A673 (cell line): ENCODE measurements around the gene IGFL2.

ENCODE experiments used
- EZH2 ChIP-seq: fragments of 200-600 bp; sonication (generic); IDR thresholded peaks from 2 replicates; pipeline ENCODE4 v1.6.1; 2017; ENCODE audit warnings: borderline replicate concordance, low read depth, mild to moderate bottlenecking, mixed read lengths, antibody characterized with exemption, low read length; ENCODE audit not compliant: poor library complexity, severe bottlenecking
- TF ChIP-seq, protein P1 (sequence below): fragments of 300-800, 200-600 bp; sonication (generic); conservative IDR thresholded peaks from 2 replicates; pipeline ENCODE4 v1.5.1; 2017; ENCODE audit warnings: low read depth, mild to moderate bottlenecking, antibody characterized with exemption, low read length, moderate library complexity, mixed read lengths

DNA sequence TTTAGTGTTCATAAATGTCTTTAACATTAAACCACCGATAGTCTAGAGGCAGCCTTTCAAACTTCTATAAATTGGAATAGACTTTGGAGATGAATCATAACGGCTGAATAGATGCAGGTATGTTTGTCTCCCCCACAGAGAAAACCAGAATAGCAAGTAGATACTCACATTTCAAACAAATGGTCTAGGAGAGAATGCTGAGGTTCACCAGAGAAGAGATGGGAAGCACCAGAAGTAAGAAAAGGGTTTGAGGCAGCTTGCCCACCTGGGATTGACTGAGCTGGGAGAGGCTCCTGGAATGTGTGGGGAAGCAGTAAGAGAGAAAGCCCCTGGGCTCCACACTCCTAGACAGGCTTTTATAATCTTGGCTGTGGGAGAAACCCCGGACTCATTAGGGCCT is 29.9 kb upstream of the IGFL2 start:
- TF ChIP-seq, protein P1, sequence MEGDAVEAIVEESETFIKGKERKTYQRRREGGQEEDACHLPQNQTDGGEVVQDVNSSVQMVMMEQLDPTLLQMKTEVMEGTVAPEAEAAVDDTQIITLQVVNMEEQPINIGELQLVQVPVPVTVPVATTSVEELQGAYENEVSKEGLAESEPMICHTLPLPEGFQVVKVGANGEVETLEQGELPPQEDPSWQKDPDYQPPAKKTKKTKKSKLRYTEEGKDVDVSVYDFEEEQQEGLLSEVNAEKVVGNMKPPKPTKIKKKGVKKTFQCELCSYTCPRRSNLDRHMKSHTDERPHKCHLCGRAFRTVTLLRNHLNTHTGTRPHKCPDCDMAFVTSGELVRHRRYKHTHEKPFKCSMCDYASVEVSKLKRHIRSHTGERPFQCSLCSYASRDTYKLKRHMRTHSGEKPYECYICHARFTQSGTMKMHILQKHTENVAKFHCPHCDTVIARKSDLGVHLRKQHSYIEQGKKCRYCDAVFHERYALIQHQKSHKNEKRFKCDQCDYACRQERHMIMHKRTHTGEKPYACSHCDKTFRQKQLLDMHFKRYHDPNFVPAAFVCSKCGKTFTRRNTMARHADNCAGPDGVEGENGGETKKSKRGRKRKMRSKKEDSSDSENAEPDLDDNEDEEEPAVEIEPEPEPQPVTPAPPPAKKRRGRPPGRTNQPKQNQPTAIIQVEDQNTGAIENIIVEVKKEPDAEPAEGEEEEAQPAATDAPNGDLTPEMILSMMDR: no peak
- TF ChIP-seq EZH2: no peak
